ENCODE measurements around the gene CCNA2. TPM values are rescaled to one million over a fixed set of nuclear protein-coding genes. Genes with fewer than 3 reads are reported as not detected.

CCNA2 gene
- total and polyA plus RNA-seq, 2 donors (not counting 3 experiments of a cell fraction or from before 2014, with no cell fraction given), result 23.3 to 65.4 TPM

- no peak overlapping the region for H3K4me3 ChIP-seq (replicated peaks in 1 of 3; ENCODE audit: insufficient read depth in 1 of 3, low read depth in 1 of 3, low read length in 3 of 3)
- POLR2A ChIA-PET, result no interaction called here
- no peak overlapping the region for H3K9ac ChIP-seq (replicated peaks; ENCODE audit: extremely low read depth, insufficient read depth, low read length)
- H3K27me3 ChIP-seq (ENCODE audit: control insufficient read depth in 2 of 2, insufficient read depth in 2 of 2, low read length in 2 of 2), result no peaks in the 10 kb centered on the region
- CTCF ChIA-PET, result no interaction called here
- no peaks in the 10 kb centered on the region for H3K4me1 ChIP-seq (ENCODE audit: control insufficient read depth, extremely low read depth, insufficient read depth, low read length)
- FAIRE-seq (no peak), DNase-seq (ENCODE audit: low read depth, low spot score) (no peak)
- H3K9me3 ChIP-seq (replicated peaks; ENCODE audit: control insufficient read depth, insufficient read depth, low read length), result no peaks in the 10 kb centered on the region
- H3K79me2 ChIP-seq (ENCODE audit: control insufficient read depth, insufficient read depth, low read length), result no peaks in the 10 kb centered on the region
- H3K9me1 ChIP-seq (replicated peaks; ENCODE audit: control insufficient read depth, extremely low read depth, insufficient read depth, low read length), result no peaks in the 10 kb centered on the region
- H3K27ac ChIP-seq (ENCODE audit: insufficient read depth, low read depth, low read length), result no peak overlapping the region
- H2AFZ ChIP-seq (ENCODE audit: low read depth, low read length), result no peak overlapping the region
- TF ChIP-seq MYC (IDR thresholded peaks at IDR 0.05; ENCODE audit: low read depth, low read length), result no peak
- TF ChIP-seq POLR2AphosphoS5 (IDR thresholded peaks at IDR 0.05; ENCODE audit: insufficient read depth, low read depth, low read length), result no peak
- no peak for TF ChIP-seq GATA2 (IDR thresholded peaks at IDR 0.05; ENCODE audit: insufficient read depth, insufficient read length, low read depth, low read length)
- no peak for TF ChIP-seq EZH2 (IDR thresholded peaks at IDR 0.05; ENCODE audit: borderline replicate concordance, low read depth, low read length, severe bottlenecking)
- no peak for TF ChIP-seq MAX (IDR thresholded peaks at IDR 0.05; ENCODE audit: insufficient read depth, insufficient read length)
- no peak for TF ChIP-seq CTCF (IDR thresholded peaks at IDR 0.05; ENCODE audit: extremely low read depth in 1 of 2, insufficient read depth in 1 of 2, low read depth in 1 of 2, low read length in 2 of 2)
- peaks cover 0 to 2% of the 10 kb centered on the region in 2 experiments for H3K36me3 ChIP-seq (ENCODE audit: control insufficient read depth in 2 of 2, extremely low read depth in 1 of 2, insufficient read depth in 2 of 2, low read length in 2 of 2)
- dilution Hi-C loops (cut with MboI; ENCODE audit: extremely low pct_ligation_motif_present, low sequenced_read_pairs), result no loop called here
- BruUV-seq (replicated peaks), result no TSS peak
- intact Hi-C loops (cut with micrococcal nuclease), result no loop called here
- no peak overlapping the region for H3K4me2 ChIP-seq (ENCODE audit: insufficient read depth, low read length)
- H4K20me1 ChIP-seq (replicated peaks; ENCODE audit: control insufficient read depth, extremely low read depth, insufficient read depth, low read length), result no peaks in the 10 kb centered on the region
Measured at GRCh38 chr4:121842862-121843261, 19.2 kb upstream of the CCNA2 start.

All from endothelial cell of umbilical vein (primary cell).